OCI-LY7 (cell line): Measurements from ENCODE around the gene NARS2.

Experiments
- EZH2phosphoT487 ChIP-seq: fragments of 200-600 bp; sonication (generic); IDR thresholded peaks from 2 replicates; pipeline ENCODE4 v1.6.1; 2018; ENCODE audit warnings: low read depth, borderline replicate concordance, mild to moderate bottlenecking, mixed run types, antibody characterized with exemption, low read length, moderate library complexity, mixed read lengths
- TF ChIP-seq, protein P1 (sequence below): fragments of 200-600 bp; sonication (generic); conservative IDR thresholded peaks from 2 replicates; pipeline ENCODE4 v1.5.1; 2014; ENCODE audit warnings: mild to moderate bottlenecking, antibody characterized with exemption, low read length, moderate library complexity, mixed read lengths

GRCh38 chr11:78555592-78555991, 19.1 kb downstream of the NARS2 start:
- TF ChIP-seq, protein P1, sequence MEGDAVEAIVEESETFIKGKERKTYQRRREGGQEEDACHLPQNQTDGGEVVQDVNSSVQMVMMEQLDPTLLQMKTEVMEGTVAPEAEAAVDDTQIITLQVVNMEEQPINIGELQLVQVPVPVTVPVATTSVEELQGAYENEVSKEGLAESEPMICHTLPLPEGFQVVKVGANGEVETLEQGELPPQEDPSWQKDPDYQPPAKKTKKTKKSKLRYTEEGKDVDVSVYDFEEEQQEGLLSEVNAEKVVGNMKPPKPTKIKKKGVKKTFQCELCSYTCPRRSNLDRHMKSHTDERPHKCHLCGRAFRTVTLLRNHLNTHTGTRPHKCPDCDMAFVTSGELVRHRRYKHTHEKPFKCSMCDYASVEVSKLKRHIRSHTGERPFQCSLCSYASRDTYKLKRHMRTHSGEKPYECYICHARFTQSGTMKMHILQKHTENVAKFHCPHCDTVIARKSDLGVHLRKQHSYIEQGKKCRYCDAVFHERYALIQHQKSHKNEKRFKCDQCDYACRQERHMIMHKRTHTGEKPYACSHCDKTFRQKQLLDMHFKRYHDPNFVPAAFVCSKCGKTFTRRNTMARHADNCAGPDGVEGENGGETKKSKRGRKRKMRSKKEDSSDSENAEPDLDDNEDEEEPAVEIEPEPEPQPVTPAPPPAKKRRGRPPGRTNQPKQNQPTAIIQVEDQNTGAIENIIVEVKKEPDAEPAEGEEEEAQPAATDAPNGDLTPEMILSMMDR, result no peak
- TF ChIP-seq EZH2phosphoT487, result no peak
